Epidermal melanocyte (primary cell): ENCODE results near the gene HLA-DRB1.
"Not testable (repeated sequence)": the region's sequence is repeated elsewhere in the genome, so short reads cannot be mapped to it uniquely, and the experiment has no call there.

Experiments used
- DNase-seq: peaks from one replicate; pipeline ENCODE4 v3.0.0; 2011; ENCODE audit warnings: low spot score; ENCODE audit not compliant: insufficient read length

HLA-DRB1 gene

DNA sequence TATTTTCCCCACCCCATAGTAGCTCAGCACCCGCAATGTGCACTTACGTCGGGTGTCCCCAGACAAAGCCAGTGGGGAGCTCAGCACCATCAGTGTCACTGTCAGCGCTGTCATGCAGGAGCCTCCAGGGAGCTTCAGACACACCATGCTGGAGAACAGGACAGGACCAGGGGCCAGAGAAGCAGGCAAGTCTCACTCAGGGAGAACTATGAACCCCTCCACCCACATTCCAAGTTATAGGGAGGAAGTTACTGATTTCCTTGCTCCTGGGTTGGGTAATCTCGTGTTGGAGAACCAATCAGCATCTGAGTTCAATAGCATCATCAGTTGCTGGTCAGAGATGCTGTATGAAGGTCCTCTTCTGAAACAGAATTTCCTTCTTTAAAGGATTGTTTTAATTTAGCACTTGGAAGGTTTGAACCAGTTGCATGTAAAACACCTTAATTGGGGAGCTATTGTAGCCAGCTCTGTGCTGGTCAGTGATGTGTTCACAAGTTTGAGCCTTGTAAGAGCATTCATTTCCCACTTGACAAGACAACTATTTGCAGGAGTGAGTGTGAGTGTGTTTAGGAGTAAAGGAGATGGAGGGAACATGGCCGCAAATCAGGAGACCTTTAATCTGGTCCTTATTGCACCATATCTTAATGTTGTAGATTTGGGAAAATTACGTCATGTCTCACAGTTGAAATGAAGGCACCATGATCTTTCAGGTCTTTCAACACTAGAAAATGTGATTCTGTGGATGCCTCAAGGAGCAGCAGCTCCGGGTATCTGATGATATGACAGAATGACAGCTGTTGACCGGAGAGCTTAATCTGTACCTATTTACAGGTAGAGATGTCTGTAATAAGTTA, at the start of gene HLA-DRB1:
TSS of gene HLA-DRB1 (minus strand) at position 253 of the 854 bp plus-strand sequence. CDS start at position 147, 106 bp downstream.
- DNase-seq, result no peak

DNA sequence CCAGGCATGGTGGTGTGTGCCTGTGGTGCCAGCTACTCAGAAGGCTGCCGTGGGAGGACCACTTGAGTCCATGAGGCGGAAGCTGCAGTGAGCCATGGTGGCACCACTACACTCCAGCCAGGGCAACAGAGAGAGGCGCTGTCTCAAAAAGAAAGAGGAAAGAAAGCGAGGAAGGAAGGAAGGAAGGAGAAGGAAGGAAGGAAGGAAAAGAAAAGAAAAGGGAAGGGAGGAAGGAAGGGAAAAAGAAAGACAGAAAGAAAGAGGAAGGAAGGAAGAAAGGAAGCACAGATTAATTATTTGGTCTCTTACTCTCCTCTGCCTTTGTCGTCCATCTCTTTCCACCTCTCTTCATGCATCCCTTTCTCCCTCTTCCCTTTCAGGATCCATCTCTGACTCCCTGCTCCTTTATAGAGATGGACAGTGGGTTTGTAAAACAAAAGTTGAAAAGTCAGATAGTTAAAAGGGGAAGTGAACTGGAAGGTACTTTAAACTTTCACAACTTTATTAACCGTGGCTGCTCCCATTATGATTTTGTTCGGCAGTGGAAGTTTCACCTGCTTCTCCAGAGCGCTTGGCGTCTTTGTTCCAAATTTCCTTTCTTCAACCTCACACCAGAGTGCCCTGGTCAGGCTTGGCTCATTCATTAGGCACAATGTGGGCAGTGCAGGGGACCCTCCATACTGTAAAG, 49.0 kb upstream of the HLA-DRB1 start:
- no peak for DNase-seq

- no peak for DNase-seq
Observed at GRCh38 chr6:32637883-32638282, 48.2 kb upstream of the HLA-DRB1 start.

DNA sequence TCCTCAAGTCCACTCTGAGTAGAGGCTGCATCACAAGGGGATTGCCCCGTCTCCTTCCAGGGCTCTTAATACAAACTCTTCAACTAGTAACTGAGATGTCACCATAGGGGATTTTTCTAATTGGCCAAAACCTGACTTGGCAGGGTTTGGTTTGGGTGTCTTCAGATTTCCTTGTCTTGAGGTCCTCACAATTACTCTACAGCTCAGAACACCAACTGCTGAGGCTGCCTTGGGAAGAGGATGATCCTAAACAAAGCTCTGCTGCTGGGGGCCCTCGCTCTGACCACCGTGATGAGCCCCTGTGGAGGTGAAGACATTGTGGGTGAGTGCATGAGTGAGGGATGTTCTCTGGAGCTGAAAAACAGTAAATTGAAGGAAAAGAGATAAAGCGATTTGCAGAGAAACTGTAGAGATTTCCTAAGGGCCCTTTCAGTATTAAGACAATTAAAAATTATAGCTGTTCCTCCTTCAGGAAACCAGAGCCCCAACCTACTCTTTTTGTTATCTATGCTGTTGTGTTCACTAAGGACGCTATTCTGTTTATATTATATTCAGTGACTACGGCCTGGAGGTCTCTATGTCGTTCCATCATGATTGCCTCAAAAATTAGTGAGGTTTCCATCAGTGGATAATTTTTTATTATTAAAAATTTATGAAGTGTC, 47.7 kb upstream of the HLA-DRB1 start, which contains the start of gene HLA-DQA1:
TSS of gene HLA-DQA1 (plus strand) at position 188 of the 662 bp plus-strand sequence. CDS start at position 241, 53 bp downstream.
- no peak for DNase-seq

- DNase-seq, result no peak
Observed at GRCh38 chr6:32635526-32636123, 46.0 kb upstream of the HLA-DRB1 start.

GRCh38 chr6:32629793-32630192, 40.1 kb upstream of the HLA-DRB1 start:
- DNase-seq, result not testable (repeated sequence)

GRCh38 chr6:32627831-32628230, 38.2 kb upstream of the HLA-DRB1 start:
- no peak for DNase-seq

DNA sequence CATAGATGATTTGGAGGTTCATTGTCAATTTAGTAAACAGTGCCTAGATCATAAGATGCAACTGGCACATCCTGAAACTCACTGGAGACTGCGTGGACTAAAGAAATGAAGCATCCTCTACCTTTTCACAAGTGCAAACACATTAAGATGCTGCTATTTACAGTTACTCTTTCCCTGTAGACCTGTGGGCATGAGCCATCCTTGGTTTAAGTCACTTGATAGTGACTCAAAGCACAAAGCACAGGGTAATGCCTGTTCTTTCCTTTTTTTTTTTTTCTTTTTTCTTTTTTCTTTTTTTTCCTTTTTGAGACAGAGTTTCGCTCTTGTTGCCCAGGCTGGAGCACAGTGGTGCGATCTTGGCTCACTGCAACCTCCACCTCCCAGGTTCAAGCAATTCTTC, 37.6 kb upstream of the HLA-DRB1 start:
- DNase-seq, result no peak

DNA sequence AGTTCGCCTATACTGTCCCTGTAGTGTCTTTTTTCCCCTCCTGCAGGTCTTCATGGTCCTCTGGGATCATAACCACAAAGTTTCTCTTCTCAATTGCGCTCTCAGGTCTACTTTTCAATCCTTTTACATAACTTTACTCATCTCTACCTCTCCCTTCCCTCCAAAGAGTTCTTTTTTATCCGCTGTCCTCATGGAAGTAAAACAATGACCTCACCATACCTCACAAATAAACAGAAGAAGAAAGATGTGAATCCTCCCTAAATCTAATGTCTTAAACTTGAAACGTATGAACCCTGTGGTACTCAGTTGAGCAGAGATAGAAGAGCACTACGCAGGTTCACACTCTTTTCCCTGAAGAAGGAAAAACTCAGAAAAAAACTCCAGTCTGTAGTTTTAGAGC, 35.5 kb upstream of the HLA-DRB1 start:
- DNase-seq, result no peak

DNA sequence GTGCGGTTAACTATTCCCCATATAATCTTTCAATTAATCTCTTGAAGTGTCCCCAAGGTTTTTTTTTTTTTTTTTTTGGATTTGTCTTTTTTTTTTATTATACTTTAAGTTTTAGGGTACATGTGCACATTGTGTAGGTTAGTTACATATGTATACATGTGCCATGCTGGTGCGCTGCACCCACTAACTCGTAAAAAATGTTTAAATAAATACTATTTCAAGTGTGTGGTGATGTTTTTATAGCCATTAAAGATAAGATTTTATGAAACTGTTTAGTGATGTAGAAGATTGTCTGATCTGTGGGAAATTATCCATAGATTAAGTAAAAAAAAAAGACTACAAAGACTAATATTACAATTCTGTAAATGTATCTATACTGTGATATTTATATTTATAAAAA, 34.9 kb upstream of the HLA-DRB1 start:
- DNase-seq, result no peak

DNA sequence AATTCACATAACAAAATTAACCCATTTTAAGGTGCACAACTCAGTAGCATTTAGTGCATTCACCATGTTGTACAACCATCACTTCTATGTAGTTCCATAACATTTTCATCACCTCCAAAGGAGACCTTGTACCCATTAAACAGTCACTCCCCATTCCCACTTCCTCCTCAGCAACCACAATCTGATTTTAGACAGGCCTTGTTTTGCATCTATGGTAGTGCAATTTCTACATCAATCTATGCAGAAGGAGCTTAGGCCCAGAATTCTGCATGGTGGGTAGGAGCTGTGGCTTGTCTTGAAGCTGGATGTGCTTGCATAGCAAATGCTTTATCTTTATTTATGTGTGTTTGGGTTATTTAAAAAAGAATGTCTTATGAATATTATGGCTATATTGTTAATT, 34.0 kb upstream of the HLA-DRB1 start:
- DNase-seq, result no peak

DNA sequence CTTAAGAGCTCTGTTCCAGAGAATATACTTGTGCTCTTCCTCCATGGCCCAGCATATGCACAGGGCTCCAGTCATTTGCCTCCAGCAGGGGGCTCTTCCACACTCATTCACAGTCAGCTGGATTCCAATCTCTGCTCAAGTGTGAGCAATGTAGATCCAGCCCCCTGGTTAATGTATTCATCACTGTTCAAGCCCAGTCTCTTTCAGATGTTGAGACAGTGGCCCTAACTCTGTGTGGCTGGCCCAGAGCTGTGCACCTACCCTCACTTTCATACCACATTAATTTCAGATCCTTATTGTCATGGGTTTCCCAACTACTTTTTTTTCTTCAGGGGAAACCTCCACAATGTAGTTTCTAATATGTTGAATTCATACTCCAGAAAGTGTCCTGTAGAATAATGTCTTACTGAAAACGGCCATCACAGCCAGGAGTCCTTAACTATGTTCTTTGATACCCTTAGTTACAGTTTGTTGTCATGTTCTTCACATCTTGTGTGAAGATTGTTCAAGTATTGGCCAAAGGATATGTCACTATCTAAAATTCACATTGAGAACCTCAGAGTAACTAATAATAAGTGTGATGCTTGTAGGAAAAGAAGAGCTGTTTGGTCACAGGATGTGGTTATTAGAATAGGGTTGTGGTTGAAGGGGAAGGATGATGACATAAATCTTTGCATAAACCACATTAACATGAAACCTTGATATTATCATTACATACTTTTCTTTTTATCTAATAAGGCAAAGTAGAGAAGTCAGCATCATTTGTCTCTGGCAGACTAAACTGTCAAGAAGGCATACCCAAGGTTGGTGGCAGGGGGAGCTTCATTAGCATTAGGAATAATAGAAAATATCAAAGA, 33.1 kb upstream of the HLA-DRB1 start:
- no peak for DNase-seq

DNA sequence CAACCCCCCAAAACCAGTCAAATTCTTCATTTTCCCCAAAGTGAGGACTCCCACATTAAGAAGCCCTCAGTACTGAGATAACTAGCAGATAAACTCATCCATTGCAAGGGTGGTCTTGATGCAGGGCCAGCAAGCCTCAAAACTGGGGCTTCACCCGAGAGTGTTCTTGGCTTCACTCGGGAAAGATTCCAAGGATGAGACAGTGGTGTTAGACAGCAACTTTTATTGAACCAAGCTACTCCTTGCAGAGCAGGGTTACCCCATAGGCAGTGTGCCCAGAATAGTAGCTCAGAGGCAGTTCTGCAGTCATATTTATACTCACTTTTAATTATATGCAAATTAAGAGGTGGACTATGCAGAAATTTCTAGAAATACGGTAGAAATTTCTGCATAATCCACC, 31.7 kb upstream of the HLA-DRB1 start:
- DNase-seq, result no peak

GRCh38 chr6:32617751-32618150, 28.1 kb upstream of the HLA-DRB1 start:
- DNase-seq, result no peak

DNA sequence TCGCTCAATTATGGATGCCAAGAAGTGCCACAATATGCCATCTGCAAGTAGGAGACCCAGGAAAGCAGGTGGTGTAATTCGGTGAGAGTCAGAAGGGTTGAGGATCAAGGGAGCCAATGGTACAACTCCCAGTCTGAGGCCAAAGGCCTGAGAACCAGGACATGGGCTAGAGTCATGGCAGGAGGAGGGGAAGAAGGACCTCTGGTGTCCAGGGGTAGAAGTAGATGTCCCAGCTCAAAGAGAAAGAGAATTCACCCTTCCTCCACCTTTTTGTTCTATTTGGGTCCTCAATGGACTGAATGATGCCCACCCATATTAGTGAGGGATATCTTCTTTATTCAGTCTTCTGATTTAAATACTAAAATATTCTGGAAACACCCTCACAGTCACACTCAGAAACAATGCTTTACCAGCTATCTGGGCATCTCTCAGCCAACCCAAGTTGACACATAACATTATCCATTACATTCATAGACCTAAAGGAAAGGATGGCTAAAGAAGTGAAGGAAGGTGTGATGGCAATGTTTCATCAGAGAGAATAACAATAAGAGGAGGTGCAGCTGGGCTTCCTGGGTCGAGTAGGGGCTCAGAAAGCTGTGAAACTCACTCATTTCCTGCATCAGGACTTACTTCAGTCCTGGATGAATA, 26.4 kb upstream of the HLA-DRB1 start:
- no peak for DNase-seq

GRCh38 chr6:32614366-32615081, 24.9 kb upstream of the HLA-DRB1 start:
- no peak for DNase-seq

DNA sequence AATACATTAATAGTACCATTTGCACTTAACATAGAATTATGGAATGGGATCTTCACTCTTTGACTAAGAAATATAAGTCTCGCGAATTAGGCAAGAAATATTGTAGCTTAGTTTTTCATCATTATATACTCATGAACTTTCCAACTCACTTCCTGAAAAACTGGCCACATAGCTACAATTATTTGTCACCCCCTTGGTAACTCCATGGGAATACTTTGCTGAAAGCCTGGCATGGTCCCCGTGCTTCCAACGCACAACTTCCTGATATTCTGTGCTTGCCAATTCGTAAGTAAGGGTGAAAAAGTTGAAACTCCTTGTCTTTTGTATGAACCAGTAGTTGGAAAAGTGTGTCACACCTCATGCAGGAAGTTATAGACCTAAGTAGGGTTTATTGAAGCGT, 23.8 kb upstream of the HLA-DRB1 start:
- no peak for DNase-seq

GRCh38 chr6:32610682-32611296, 21.1 kb upstream of the HLA-DRB1 start:
- no peak for DNase-seq
